Gastroesophageal sphincter (tissue), 3 donors: ENCODE measurements around the gene NR3C2.

Source experiments
- POLR2A ChIP-seq, 2 donors: fragments of 450-650 bp; IDR thresholded peaks; one replicate each; pipeline ENCODE4 v1.6.1; 2017; ENCODE audit warnings: antibody characterized with exemption in 2 of 2, mild to moderate bottlenecking in 2 of 2, moderate library complexity in 1 of 2
- TF ChIP-seq, protein P1 (sequence below), 4 experiments: fragments of 200-600 bp in 2 of 4; fragments of 450-650 bp in 2 of 4; sonication (generic) in 1 of 4; IDR thresholded peaks; one replicate each; pipeline ENCODE4 v1.5.1; 2017 to 2019; ENCODE audit warnings: antibody characterized with exemption in 4 of 4, mild to moderate bottlenecking in 2 of 4, moderate library complexity in 2 of 4

DNA sequence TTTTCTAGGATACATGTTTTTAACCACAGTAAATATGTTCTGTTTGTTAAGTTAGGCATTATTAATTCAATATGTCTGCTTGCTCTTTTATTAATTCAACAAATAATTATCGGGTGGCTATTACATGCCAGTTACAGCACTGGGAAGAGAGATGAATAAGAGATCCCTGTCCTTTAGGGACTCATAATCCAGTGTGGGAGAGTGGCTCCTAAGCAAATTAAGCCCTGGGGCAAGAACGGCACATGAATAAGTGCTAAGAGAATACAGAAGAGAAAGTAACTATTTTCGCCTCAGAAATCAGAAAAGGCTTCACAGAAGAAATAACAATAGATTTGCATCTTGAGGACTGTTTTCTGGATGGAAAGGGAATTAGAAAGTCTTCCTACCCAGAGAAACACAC, 236.7 kb downstream of the NR3C2 start:
- TF ChIP-seq, protein P1, sequence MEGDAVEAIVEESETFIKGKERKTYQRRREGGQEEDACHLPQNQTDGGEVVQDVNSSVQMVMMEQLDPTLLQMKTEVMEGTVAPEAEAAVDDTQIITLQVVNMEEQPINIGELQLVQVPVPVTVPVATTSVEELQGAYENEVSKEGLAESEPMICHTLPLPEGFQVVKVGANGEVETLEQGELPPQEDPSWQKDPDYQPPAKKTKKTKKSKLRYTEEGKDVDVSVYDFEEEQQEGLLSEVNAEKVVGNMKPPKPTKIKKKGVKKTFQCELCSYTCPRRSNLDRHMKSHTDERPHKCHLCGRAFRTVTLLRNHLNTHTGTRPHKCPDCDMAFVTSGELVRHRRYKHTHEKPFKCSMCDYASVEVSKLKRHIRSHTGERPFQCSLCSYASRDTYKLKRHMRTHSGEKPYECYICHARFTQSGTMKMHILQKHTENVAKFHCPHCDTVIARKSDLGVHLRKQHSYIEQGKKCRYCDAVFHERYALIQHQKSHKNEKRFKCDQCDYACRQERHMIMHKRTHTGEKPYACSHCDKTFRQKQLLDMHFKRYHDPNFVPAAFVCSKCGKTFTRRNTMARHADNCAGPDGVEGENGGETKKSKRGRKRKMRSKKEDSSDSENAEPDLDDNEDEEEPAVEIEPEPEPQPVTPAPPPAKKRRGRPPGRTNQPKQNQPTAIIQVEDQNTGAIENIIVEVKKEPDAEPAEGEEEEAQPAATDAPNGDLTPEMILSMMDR (IDR thresholded peaks at IDR 0.05): no peak
- TF ChIP-seq POLR2A (IDR thresholded peaks at IDR 0.05): no peak
